H1 (cell line): ENCODE data around the gene CLRN1. TPM values are rescaled to one million over a fixed set of nuclear protein-coding genes. Genes with fewer than 3 reads are reported as not detected.

Experiments used
- EZH2 ChIP-seq: fragments of 200-600 bp; sonication (generic); IDR thresholded peaks from 2 replicates; pipeline ENCODE4 v1.7.1; 2012; ENCODE audit warnings: low read depth, mild to moderate bottlenecking, moderate library complexity, low read length, inconsistent platforms; ENCODE audit not compliant: severe bottlenecking
- HDAC2 ChIP-seq, 2 experiments: fragments of 300-600 bp in 1 of 2; sonication (generic) in 1 of 2; IDR thresholded peaks; 2 replicates each; pipeline ENCODE4 v1.6.1; 2011 to 2012; ENCODE audit warnings: low read depth in 2 of 2, low read length in 2 of 2, mild to moderate bottlenecking in 2 of 2, moderate library complexity in 2 of 2, borderline replicate concordance in 1 of 2, inconsistent platforms in 1 of 2
- HDAC6 ChIP-seq: IDR thresholded peaks from one replicate; pipeline ENCODE4 v1.7.1; 2012; ENCODE audit warnings: low read depth, mild to moderate bottlenecking, inconsistent platforms, low read length, moderate library complexity
- NRF1 ChIP-seq: IDR thresholded peaks from 2 replicates; pipeline ENCODE4 v1.6.1; 2011; ENCODE audit warnings: mild to moderate bottlenecking, low read depth, low read length, improper control_type of control experiment
- RAD21 ChIP-seq, 2 experiments: IDR thresholded peaks in 1 of 2; conservative IDR thresholded peaks in 1 of 2; 2 replicates each; pipeline ENCODE4 v1.6.1; 2011; ENCODE audit warnings: low read depth in 2 of 2, low read length in 2 of 2, improper control_type of control experiment in 1 of 2, inconsistent platforms in 1 of 2, mild to moderate bottlenecking in 1 of 2, moderate library complexity in 1 of 2
- RXRA ChIP-seq: IDR thresholded peaks from 2 replicates; pipeline ENCODE4 v1.6.1; 2011; ENCODE audit warnings: low read depth, mild to moderate bottlenecking, low read length, moderate library complexity; ENCODE audit not compliant: insufficient read depth
- SP2 ChIP-seq: IDR thresholded peaks from 2 replicates; pipeline ENCODE4 v1.6.1; 2012; ENCODE audit warnings: mild to moderate bottlenecking, low read length, inconsistent platforms
- polyA plus RNA-seq, 7 experiments: library from polyadenylated mRNA; depleted of rRNA in 3 of 7; stranded (reverse) in 5 of 7; unstranded in 2 of 7; fragments of >200 nt in 5 of 7; fragments of 200-250 nt in 2 of 7; gene quantifications; 1 replicate in 5 of 7; 2 replicates in 1 of 7; 4 replicates in 1 of 7; pipeline versions ENCODE4 v1.2.1 to v1.2.3, GENCODE V29; 2011 to 2013; ENCODE audit warnings: missing spikeins in 2 of 7, mixed read lengths in 2 of 7
- total RNA-seq: library from RNA; stranded (reverse); fragmentation: NEBNext Ultra II Directional; extraction: Animal tissue kit (Norgen Biotek cat#: 25700); gene quantifications from 2 replicates; pipeline ENCODE4 v1.2.1, GENCODE V29; 2021

CLRN1 gene
- total and polyA plus RNA-seq, 2 of the 8 experiments (the other 6 are each of a cell fraction or from before 2014, with no cell fraction given) = 0.20 to 0.35 TPM

DNA sequence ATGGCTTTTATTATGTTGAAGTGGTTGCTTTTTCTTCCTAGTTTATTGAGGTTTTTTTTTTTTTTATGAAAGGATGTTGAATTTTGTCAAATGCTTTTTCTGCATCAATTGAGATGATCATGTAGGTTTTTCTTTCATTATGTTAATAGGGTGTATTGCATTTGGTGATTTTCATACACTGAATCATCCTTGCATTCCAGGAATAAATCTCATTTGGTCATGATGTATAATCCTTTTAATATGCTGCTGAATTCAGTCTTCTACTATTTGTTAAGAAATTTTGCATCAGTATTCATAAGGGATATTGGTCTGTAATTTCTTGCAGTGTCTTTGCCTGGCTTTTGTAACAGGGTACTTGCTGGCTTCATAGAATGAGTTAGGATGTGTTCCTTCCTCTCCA lies 11.5 kb upstream of the CLRN1 start (continued):
- TF ChIP-seq HDAC6 (no peak), NRF1 (no peak), SP2 (no peak), EZH2 (no peak), RAD21 (IDR thresholded peaks at IDR 0.05 in 1 of 2, conservative IDR thresholded peaks at IDR 0.05 in 1 of 2; ENCODE audit: low read depth in 2 of 2, low read length in 2 of 2) (no peak), RXRA (no peak), HDAC2 (IDR thresholded peaks at IDR 0.05; ENCODE audit: borderline replicate concordance in 1 of 2, low read depth in 2 of 2, low read length in 2 of 2) (no peak)
- TF ChIP-seq, all 59 proteins: peak for 0
